Activated CD4-positive, alpha-beta T cell treated with anti-CD3 and anti-CD28 coated beads for 36 hours (primary cell): ENCODE measurements around the gene SLC24A4. TPM values are rescaled to one million over a fixed set of nuclear protein-coding genes. Genes with fewer than 3 reads are reported as not detected.

Experiments
- ATAC-seq: fragments of 200-7000 bp; cut with Tn5 transposase; one replicate; pipeline ENCODE4 v1.10.0; 2021; ENCODE audit warnings: mild to moderate bottlenecking, moderate library complexity
- CTCF ChIA-PET: fragments of 350-600 bp; sonication (Branson Sonifier 250); formaldehyde crosslinking; loops from one replicate; lab custom pipeline; 2021; ENCODE audit warnings: antibody characterized with exemption; lab: Charles Lee
- POLR2A ChIA-PET: fragments of 350-600 bp; sonication (Branson Sonifier 250); formaldehyde crosslinking; loops from one replicate; lab custom pipeline; 2021; ENCODE audit warnings: antibody characterized with exemption, inconsistent platforms; lab: Charles Lee
- DNase-seq: peaks from one replicate; pipeline ENCODE4 v3.0.0-alpha.2; 2020
- H3K27ac Mint-ChIP-seq: one replicate; pipeline ENCODE4 v1.8.0; 2021; ENCODE audit warnings: mixed read lengths
- H3K27me3 Mint-ChIP-seq: one replicate; pipeline ENCODE4 v1.8.0; 2021; ENCODE audit warnings: mixed read lengths
- H3K36me3 Mint-ChIP-seq: one replicate; pipeline ENCODE4 v1.8.0; 2021; ENCODE audit warnings: low read depth, mixed read lengths
- H3K4me1 Mint-ChIP-seq: one replicate; pipeline ENCODE4 v1.8.0; 2021; ENCODE audit warnings: mixed read lengths
- H3K4me3 Mint-ChIP-seq: one replicate; pipeline ENCODE4 v1.8.0; 2021; ENCODE audit warnings: mild to moderate bottlenecking, moderate library complexity, mixed read lengths
- H3K9me3 Mint-ChIP-seq: one replicate; pipeline ENCODE4 v1.8.0; 2021; ENCODE audit warnings: low read depth, mixed read lengths
- intact Hi-C, 2 experiments: fragments of 100-400 bp; cut with DNase I in 1 of 2; cut with micrococcal nuclease in 1 of 2; formaldehyde crosslinking; loops; one replicate each; pipeline versions ENCODE4 v1.14.2 to v1.15.1; 2022 to 2024; cut with DNase I, micrococcal nuclease
- total RNA-seq, 2 experiments: library from RNA; stranded (reverse); gene quantifications; one replicate each; pipeline ENCODE4 v1.2.3, GENCODE V29; 2021

SLC24A4 gene
- total RNA-seq, 2 experiments from 2014 or later = not detected

- intact Hi-C loops = no loop called here
- CTCF ChIA-PET = no interaction called here
- no peak overlapping the region for H3K27ac Mint-ChIP-seq
- peaks cover 4% of the 10 kb centered on the region for H3K9me3 Mint-ChIP-seq
- H3K36me3 Mint-ChIP-seq = no peaks in the 10 kb centered on the region
- ATAC-seq (no peak), DNase-seq (no peak)
- peaks cover 2% of the 10 kb centered on the region for H3K27me3 Mint-ChIP-seq
- POLR2A ChIA-PET = no interaction called here
- H3K4me3 Mint-ChIP-seq = no peak overlapping the region
- H3K4me1 Mint-ChIP-seq = peaks cover 21% of the 10 kb centered on the region
Observed at GRCh38 chr14:92462568-92462967, 139.6 kb downstream of the SLC24A4 start.

GRCh38 chr14:92463141-92463540 is 140.2 kb downstream of the SLC24A4 start:
- ChIA-PET POLR2A (no interaction called here), CTCF (no interaction called here)
- H3K4me3 Mint-ChIP-seq = no peak overlapping the region
- no peaks in the 10 kb centered on the region for H3K36me3 Mint-ChIP-seq
- H3K9me3 Mint-ChIP-seq = peaks cover 4% of the 10 kb centered on the region
- no peak for DNase-seq
- H3K27me3 Mint-ChIP-seq = peaks cover 2% of the 10 kb centered on the region
- peaks cover 21% of the 10 kb centered on the region for H3K4me1 Mint-ChIP-seq
- no peak overlapping the region for H3K27ac Mint-ChIP-seq
- no peak for ATAC-seq
- intact Hi-C loops = no loop called here

- intact Hi-C loops = no loop called here
- Mint-ChIP-seq H3K27ac (no peak overlapping the region), H3K9me3 (peaks cover 7% of the 10 kb centered on the region), H3K36me3 (no peaks in the 10 kb centered on the region), H3K27me3 (peaks cover 2% of the 10 kb centered on the region), H3K4me3 (no peak overlapping the region), H3K4me1 (peaks cover 21% of the 10 kb centered on the region)
- POLR2A ChIA-PET = no interaction called here
- DNase-seq (no peak), ATAC-seq (no peak)
- CTCF ChIA-PET = interaction anchor here (1.4 kb wide), 1 partner anchor 12 kb away, joined by 4 read pairs; no protein-coding TSS in a partner anchor
Observed at GRCh38 chr14:92464156-92464555, 141.2 kb downstream of the SLC24A4 start.

- no peak overlapping the region for H3K4me3 Mint-ChIP-seq
- POLR2A ChIA-PET = no interaction called here
- peaks cover 2% of the 10 kb centered on the region for H3K27me3 Mint-ChIP-seq
- DNase-seq (no peak), ATAC-seq (no peak)
- CTCF ChIA-PET = interaction anchor here (0.5 to 1.4 kb wide), 2 partner anchors 12 to 58 kb away, joined by 3 to 4 read pairs; no protein-coding TSS in a partner anchor
- peaks cover 7% of the 10 kb centered on the region for H3K9me3 Mint-ChIP-seq
- H3K27ac Mint-ChIP-seq = no peak overlapping the region
- intact Hi-C loops = no loop called here
- H3K4me1 Mint-ChIP-seq = peaks cover 19% of the 10 kb centered on the region
- no peaks in the 10 kb centered on the region for H3K36me3 Mint-ChIP-seq
Observed at GRCh38 chr14:92464716-92465115, 141.8 kb downstream of the SLC24A4 start.

GRCh38 chr14:92465353-92466055 is 142.5 kb downstream of the SLC24A4 start:
- POLR2A ChIA-PET = no interaction called here
- peaks cover 9% of the 10 kb centered on the region for H3K9me3 Mint-ChIP-seq

GRCh38 chr14:92466059-92466458 is 143.1 kb downstream of the SLC24A4 start:
- no peak for DNase-seq
- Mint-ChIP-seq H3K27ac (no peak overlapping the region), H3K36me3 (no peaks in the 10 kb centered on the region), H3K4me1 (peaks cover 13% of the 10 kb centered on the region), H3K27me3 (peaks cover 2% of the 10 kb centered on the region), H3K4me3 (no peak overlapping the region), H3K9me3 (peaks cover 9% of the 10 kb centered on the region)
- no peak for ATAC-seq
- ChIA-PET CTCF (interaction anchor here (0.6 kb wide), 1 partner anchor 131 kb away, joined by 4 read pairs; no protein-coding TSS in a partner anchor), POLR2A (no interaction called here)
- intact Hi-C loops = no loop called here

More at GRCh38 chr14:92465353-92466055, 142.5 kb downstream of the SLC24A4 start:
- Mint-ChIP-seq H3K36me3 (no peaks in the 10 kb centered on the region), H3K4me3 (no peak overlapping the region), H3K27me3 (peaks cover 2% of the 10 kb centered on the region), H3K27ac (no peak overlapping the region), H3K4me1 (peaks cover 15% of the 10 kb centered on the region)
- intact Hi-C loops = no loop called here
- CTCF ChIA-PET = interaction anchor here (0.5 to 1.4 kb wide), 4 partner anchors 11 to 131 kb away, joined by 3 to 4 read pairs (median 4); no protein-coding TSS in a partner anchor
- DNase-seq (no peak), ATAC-seq (no peak)

- Mint-ChIP-seq H3K36me3 (no peaks in the 10 kb centered on the region), H3K27ac (no peak overlapping the region), H3K9me3 (peaks cover 9% of the 10 kb centered on the region), H3K4me1 (peaks cover 10% of the 10 kb centered on the region), H3K27me3 (no peaks in the 10 kb centered on the region), H3K4me3 (no peak overlapping the region)
- intact Hi-C loops = no loop called here
- ATAC-seq (no peak), DNase-seq (no peak)
- CTCF ChIA-PET = no interaction called here
- POLR2A ChIA-PET = no interaction called here
Observed at GRCh38 chr14:92469515-92469914, 146.6 kb downstream of the SLC24A4 start.

GRCh38 chr14:92470215-92470614 is 147.2 kb downstream of the SLC24A4 start:
- Mint-ChIP-seq H3K4me1 (peaks cover 10% of the 10 kb centered on the region), H3K27me3 (no peaks in the 10 kb centered on the region), H3K36me3 (no peaks in the 10 kb centered on the region), H3K4me3 (no peak overlapping the region), H3K9me3 (peaks cover 9% of the 10 kb centered on the region), H3K27ac (no peak overlapping the region)
- ChIA-PET POLR2A (no interaction called here), CTCF (no interaction called here)
- intact Hi-C loops = no loop called here
- DNase-seq (no peak), ATAC-seq (no peak)

GRCh38 chr14:92470811-92471210 is 147.8 kb downstream of the SLC24A4 start:
- no peak for ATAC-seq
- POLR2A ChIA-PET = no interaction called here
- no peaks in the 10 kb centered on the region for H3K27me3 Mint-ChIP-seq
- no peaks in the 10 kb centered on the region for H3K36me3 Mint-ChIP-seq
- peaks cover 10% of the 10 kb centered on the region for H3K4me1 Mint-ChIP-seq
- no peak overlapping the region for H3K27ac Mint-ChIP-seq
- CTCF ChIA-PET = interaction anchor here (0.6 to 1.2 kb wide), 2 partner anchors 16 to 316 kb away, joined by 3 read pairs; no protein-coding TSS in a partner anchor
- intact Hi-C loops = no loop called here
- DNase-seq = no peak
- H3K4me3 Mint-ChIP-seq = no peak overlapping the region
- H3K9me3 Mint-ChIP-seq = peaks cover 9% of the 10 kb centered on the region

GRCh38 chr14:92471919-92472318 is 149.0 kb downstream of the SLC24A4 start:
- POLR2A ChIA-PET = no interaction called here
- Mint-ChIP-seq H3K27ac (no peak overlapping the region), H3K36me3 (no peaks in the 10 kb centered on the region), H3K27me3 (no peaks in the 10 kb centered on the region), H3K9me3 (peaks cover 9% of the 10 kb centered on the region), H3K4me1 (peaks cover 10% of the 10 kb centered on the region), H3K4me3 (no peak overlapping the region)
- intact Hi-C loops = no loop called here
- CTCF ChIA-PET = no interaction called here
- DNase-seq (no peak), ATAC-seq (no peak)

GRCh38 chr14:92472860-92473259 is 149.9 kb downstream of the SLC24A4 start:
- Mint-ChIP-seq H3K36me3 (no peaks in the 10 kb centered on the region), H3K4me3 (no peak overlapping the region), H3K9me3 (peaks cover 5% of the 10 kb centered on the region), H3K4me1 (peaks cover 10% of the 10 kb centered on the region), H3K27me3 (no peaks in the 10 kb centered on the region), H3K27ac (no peak overlapping the region)
- CTCF ChIA-PET = no interaction called here
- no peak for ATAC-seq
- DNase-seq = no peak
- POLR2A ChIA-PET = no interaction called here
- intact Hi-C loops = no loop called here

GRCh38 chr14:92473261-92473968 is 150.4 kb downstream of the SLC24A4 start:
- Mint-ChIP-seq H3K36me3 (no peaks in the 10 kb centered on the region), H3K27me3 (no peaks in the 10 kb centered on the region), H3K9me3 (peaks cover 5% of the 10 kb centered on the region), H3K27ac (no peak overlapping the region), H3K4me3 (no peak overlapping the region), H3K4me1 (peaks cover 10% of the 10 kb centered on the region)
- intact Hi-C loops = no loop called here
- ATAC-seq (no peak), DNase-seq (no peak)
- ChIA-PET CTCF (no interaction called here), POLR2A (no interaction called here)
